ENCODE data around the gene LRRC47.
A peak's percentile ranks its signal among the peaks of the same experiment; 100 is the strongest.

The LRRC47 gene

GRCh38 chr1:3796215-3797061, at the start of gene LRRC47:
TSS of gene LRRC47 (minus strand) at chr1:3796498. CDS start at chr1:3796476, 22 bp downstream.
- DNase-seq = peak; percentile 50

GRCh38 chr1:3842912-3843311, 46.6 kb upstream of the LRRC47 start:
- DNase-seq = no peak

GRCh38 chr1:3841491-3841890, 45.2 kb upstream of the LRRC47 start:
- DNase-seq = no peak

- no peak for DNase-seq
These were observed 42.5 kb upstream of the LRRC47 start for GRCh38 chr1:3838788-3839187.

- DNase-seq = no peak
These were observed 41.4 kb upstream of the LRRC47 start for GRCh38 chr1:3837685-3838084.

GRCh38 chr1:3837200-3837599, 40.9 kb upstream of the LRRC47 start:
- DNase-seq = no peak

- DNase-seq = no peak
These were observed 40.1 kb upstream of the LRRC47 start for GRCh38 chr1:3836421-3836820.

GRCh38 chr1:3834701-3835100, 38.4 kb upstream of the LRRC47 start:
- DNase-seq = no peak

GRCh38 chr1:3831689-3832088, 35.4 kb upstream of the LRRC47 start:
- no peak for DNase-seq

- DNase-seq = no peak
These were observed 32.1 kb upstream of the LRRC47 start for GRCh38 chr1:3828391-3828790.

GRCh38 chr1:3827813-3828307, 31.6 kb upstream of the LRRC47 start:
- DNase-seq = no peak

GRCh38 chr1:3825356-3825755, 29.1 kb upstream of the LRRC47 start:
- DNase-seq = no peak

GRCh38 chr1:3824650-3825049, 28.4 kb upstream of the LRRC47 start:
- no peak for DNase-seq

- no peak for DNase-seq
These were observed 26.1 kb upstream of the LRRC47 start for GRCh38 chr1:3822421-3822820.

GRCh38 chr1:3821908-3822307, 25.6 kb upstream of the LRRC47 start:
- DNase-seq = no peak

- no peak for DNase-seq
These were observed 25.1 kb upstream of the LRRC47 start for GRCh38 chr1:3821447-3821846.

GRCh38 chr1:3821004-3821403, 24.7 kb upstream of the LRRC47 start:
- no peak for DNase-seq

- DNase-seq = no peak
These were observed 24.0 kb upstream of the LRRC47 start for GRCh38 chr1:3820316-3820715.

- DNase-seq = no peak
These were observed 23.5 kb upstream of the LRRC47 start for GRCh38 chr1:3819771-3820200.

- DNase-seq = no peak
These were observed 21.7 kb upstream of the LRRC47 start for GRCh38 chr1:3817821-3818597.

- no peak for DNase-seq
These were observed 20.9 kb upstream of the LRRC47 start for GRCh38 chr1:3817138-3817740.

- no peak for DNase-seq
These were observed 20.2 kb upstream of the LRRC47 start for GRCh38 chr1:3816331-3817137.

All from NCI-H1048 (cell line).